ENCODE data around the gene ATF2. TPM values are rescaled to one million over a fixed set of nuclear protein-coding genes. Genes with fewer than 3 reads are reported as not detected.
"Not testable (repeated sequence)": the region's sequence is repeated elsewhere in the genome, so short reads cannot be mapped to it uniquely, and the experiment has no call there.

ATF2 gene
- total and polyA plus RNA-seq, 10 donors, result 16.3 to 71.6 (median 59.5) TPM

GRCh38 chr2:175103191-175103590 lies 64.8 kb downstream of the ATF2 start:
- TF ChIP-seq POLR2A (IDR thresholded peaks at IDR 0.05), result no peak
- TF ChIP-seq, protein P1, sequence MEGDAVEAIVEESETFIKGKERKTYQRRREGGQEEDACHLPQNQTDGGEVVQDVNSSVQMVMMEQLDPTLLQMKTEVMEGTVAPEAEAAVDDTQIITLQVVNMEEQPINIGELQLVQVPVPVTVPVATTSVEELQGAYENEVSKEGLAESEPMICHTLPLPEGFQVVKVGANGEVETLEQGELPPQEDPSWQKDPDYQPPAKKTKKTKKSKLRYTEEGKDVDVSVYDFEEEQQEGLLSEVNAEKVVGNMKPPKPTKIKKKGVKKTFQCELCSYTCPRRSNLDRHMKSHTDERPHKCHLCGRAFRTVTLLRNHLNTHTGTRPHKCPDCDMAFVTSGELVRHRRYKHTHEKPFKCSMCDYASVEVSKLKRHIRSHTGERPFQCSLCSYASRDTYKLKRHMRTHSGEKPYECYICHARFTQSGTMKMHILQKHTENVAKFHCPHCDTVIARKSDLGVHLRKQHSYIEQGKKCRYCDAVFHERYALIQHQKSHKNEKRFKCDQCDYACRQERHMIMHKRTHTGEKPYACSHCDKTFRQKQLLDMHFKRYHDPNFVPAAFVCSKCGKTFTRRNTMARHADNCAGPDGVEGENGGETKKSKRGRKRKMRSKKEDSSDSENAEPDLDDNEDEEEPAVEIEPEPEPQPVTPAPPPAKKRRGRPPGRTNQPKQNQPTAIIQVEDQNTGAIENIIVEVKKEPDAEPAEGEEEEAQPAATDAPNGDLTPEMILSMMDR (IDR thresholded peaks at IDR 0.05 in 8 of 11, conservative IDR thresholded peaks at IDR 0.05 in 3 of 11), result no peak
- no peaks in the 10 kb centered on the region for H3K27me3 ChIP-seq (replicated peaks in 1 of 7)
- no peak overlapping the region for H3K4me3 ChIP-seq
- H3K36me3 ChIP-seq, result peaks cover 0 to 92% (median 7%) of the 10 kb centered on the region in 6 donors
- no peak overlapping the region for H3K27ac ChIP-seq
- intact Hi-C loops (cut with DNase I; ENCODE audit: low total_unique reads), result no loop called here
- no peak for DNase-seq
- no peaks in the 10 kb centered on the region for H3K4me1 ChIP-seq
- no peaks in the 10 kb centered on the region for H3K9me3 ChIP-seq
- WGBS, 5 donors, result 92 to 100% (median 96%) methylated on average over 1 of the region's 1 CpG

DNA sequence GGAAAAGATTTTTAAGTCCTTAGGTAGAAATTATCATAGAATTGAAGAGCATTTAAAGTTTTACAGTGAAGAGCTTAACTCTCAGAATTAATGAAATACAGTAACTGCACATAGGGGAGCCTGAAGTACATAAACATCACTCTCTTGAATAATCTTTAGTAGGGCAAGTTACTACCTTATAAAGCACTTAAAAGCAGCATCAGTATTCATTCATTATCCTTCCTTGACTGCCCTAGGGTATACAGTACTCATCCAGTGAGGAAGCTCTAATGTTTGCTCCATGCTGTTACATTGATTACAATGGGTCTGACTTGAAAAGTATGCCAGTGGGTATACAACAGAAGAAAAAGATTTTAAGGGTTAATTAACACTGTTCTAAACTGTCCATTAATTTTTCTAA lies 66.5 kb downstream of the ATF2 start:
- Histone ChIP-seq H3K27me3 (replicated peaks in 1 of 7) (no peaks in the 10 kb centered on the region), H3K9me3 (no peaks in the 10 kb centered on the region), H3K36me3 (peaks cover 0 to 92% (median 13%) of the 10 kb centered on the region in 6 donors), H3K4me1 (no peaks in the 10 kb centered on the region), H3K27ac (no peak overlapping the region), H3K4me3 (no peak overlapping the region)
- intact Hi-C loops (cut with DNase I; ENCODE audit: low total_unique reads), result no loop called here
- TF ChIP-seq POLR2AphosphoS5 (IDR thresholded peaks at IDR 0.05), result no peak
- TF ChIP-seq, protein P1 (IDR thresholded peaks at IDR 0.05 in 8 of 11, conservative IDR thresholded peaks at IDR 0.05 in 3 of 11), result no peak
- TF ChIP-seq POLR2A (IDR thresholded peaks at IDR 0.05), result no peak
- no peak for DNase-seq

- no peak for DNase-seq
- intact Hi-C loops (cut with DNase I; ENCODE audit: low total_unique reads), result no loop called here
Observed at GRCh38 chr2:175097297-175097696, 70.7 kb downstream of the ATF2 start.

GRCh38 chr2:175084117-175084516 lies 83.9 kb downstream of the ATF2 start:
- peaks cover 2 to 91% (median 31%) of the 10 kb centered on the region in 6 donors for H3K36me3 ChIP-seq
- not testable (repeated sequence) for H3K4me1 ChIP-seq

More at GRCh38 chr2:175097297-175097696, 70.7 kb downstream of the ATF2 start:
- Histone ChIP-seq H3K9me3 (no peaks in the 10 kb centered on the region), H3K4me1 (no peaks in the 10 kb centered on the region), H3K27ac (no peak overlapping the region), H3K27me3 (replicated peaks in 1 of 7) (no peaks in the 10 kb centered on the region), H3K36me3 (peaks cover 3 to 100% (median 27%) of the 10 kb centered on the region in 6 donors), H3K4me3 (no peak overlapping the region)
- TF ChIP-seq POLR2AphosphoS5 (IDR thresholded peaks at IDR 0.05) (no peak), POLR2A (IDR thresholded peaks at IDR 0.05) (no peak)
- TF ChIP-seq, protein P1 (IDR thresholded peaks at IDR 0.05 in 8 of 11, conservative IDR thresholded peaks at IDR 0.05 in 3 of 11), result no peak
- 93 to 98% (median 95%) methylated on average over 5 of the region's 5 CpGs for WGBS, 5 donors

DNA sequence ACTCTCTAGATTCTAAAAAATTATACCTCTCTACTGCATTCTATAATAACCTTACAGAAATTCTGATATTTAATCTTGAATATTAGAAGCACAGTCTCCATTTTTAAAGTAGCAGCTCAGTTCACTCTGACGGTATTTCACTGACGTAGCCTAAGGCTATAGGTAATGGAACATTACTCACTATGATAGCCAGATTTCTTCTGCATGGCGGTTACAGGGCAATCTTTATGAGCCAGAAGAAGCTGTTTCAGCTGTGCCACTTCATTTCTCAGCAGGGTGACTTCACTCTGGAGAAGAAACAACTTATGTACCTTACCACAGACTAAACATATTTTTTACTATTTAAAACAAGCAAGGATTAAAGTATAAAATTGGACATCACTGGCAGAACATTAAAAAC lies 87.5 kb downstream of the ATF2 start:
- Histone ChIP-seq H3K27ac (no peak overlapping the region), H3K4me1 (no peaks in the 10 kb centered on the region), H3K27me3 (replicated peaks in 1 of 7) (no peaks in the 10 kb centered on the region), H3K36me3 (peaks cover 0 to 91% (median 46%) of the 10 kb centered on the region in 6 donors), H3K4me3 (no peak overlapping the region), H3K9me3 (peaks cover 0 to 8% (median 4%) of the 10 kb centered on the region in 8 donors)
- no peak for DNase-seq
- no peak for TF ChIP-seq POLR2AphosphoS5 (IDR thresholded peaks at IDR 0.05)
- TF ChIP-seq POLR2A (IDR thresholded peaks at IDR 0.05), result no peak
- TF ChIP-seq, protein P1 (IDR thresholded peaks at IDR 0.05 in 8 of 11, conservative IDR thresholded peaks at IDR 0.05 in 3 of 11), result no peak
- intact Hi-C loops (cut with DNase I; ENCODE audit: low total_unique reads), result no loop called here
- 83 to 98% (median 95%) methylated on average over 3 of the region's 3 CpGs for WGBS, 5 donors

More at GRCh38 chr2:175084117-175084516, 83.9 kb downstream of the ATF2 start:
- intact Hi-C loops (cut with DNase I; ENCODE audit: low total_unique reads); H3K27me3 ChIP-seq (replicated peaks in 1 of 7); DNase-seq; H3K27ac ChIP-seq; H3K9me3 ChIP-seq; H3K4me3 ChIP-seq: not testable (repeated sequence)
- 94 to 98% (median 96%) methylated on average over 4 of the region's 4 CpGs for WGBS, 5 donors

Data from spleen (tissue), 11 donors.